ENCODE measurements around the gene OPHN1. TPM values are rescaled to one million over a fixed set of nuclear protein-coding genes. Genes with fewer than 3 reads are reported as not detected.
"Not testable (repeated sequence)": the region's sequence is repeated elsewhere in the genome, so short reads cannot be mapped to it uniquely, and the experiment has no call there.

OPHN1 gene
- total RNA-seq, 1 donor, result 6.9 TPM

GRCh38 chrX:68273887-68274286 lies 159.4 kb downstream of the OPHN1 start:
- Histone ChIP-seq H3K36me3 (ENCODE audit: insufficient read depth, low read length) (no peaks in the 10 kb centered on the region), H3K27me3 (ENCODE audit: insufficient read depth, low read length) (no peaks in the 10 kb centered on the region), H4K20me1 (ENCODE audit: insufficient read depth, low read length) (peaks cover 2% of the 10 kb centered on the region), H2AFZ (ENCODE audit: low read length) (no peak overlapping the region), H3K79me2 (ENCODE audit: insufficient read depth, low read length) (no peaks in the 10 kb centered on the region), H3K4me2 (ENCODE audit: insufficient read depth, low read length) (no peak overlapping the region), H3K4me1 (ENCODE audit: insufficient read depth, low read length) (no peaks in the 10 kb centered on the region), H3K27ac (ENCODE audit: low read depth, low read length) (no peak overlapping the region), H3K9me3 (ENCODE audit: low read depth, low read length) (no peaks in the 10 kb centered on the region), H3K4me3 (ENCODE audit: insufficient read depth, low read length) (no peak overlapping the region)
- DNase-seq (ENCODE audit: insufficient read length, low spot score, missing footprints), result no peak
- no peak for TF ChIP-seq CTCF (IDR thresholded peaks at IDR 0.05; ENCODE audit: extremely low read depth, low read depth, low read length)

- H4K20me1 ChIP-seq (ENCODE audit: insufficient read depth, low read length); H3K4me2 ChIP-seq (ENCODE audit: insufficient read depth, low read length); H3K27me3 ChIP-seq (ENCODE audit: insufficient read depth, low read length); DNase-seq (ENCODE audit: insufficient read length, low spot score, missing footprints); H3K4me1 ChIP-seq (ENCODE audit: insufficient read depth, low read length); H3K4me3 ChIP-seq (ENCODE audit: insufficient read depth, low read length); H3K36me3 ChIP-seq (ENCODE audit: insufficient read depth, low read length); H3K27ac ChIP-seq (ENCODE audit: low read depth, low read length); H3K79me2 ChIP-seq (ENCODE audit: insufficient read depth, low read length); H3K9me3 ChIP-seq (ENCODE audit: low read depth, low read length); H2AFZ ChIP-seq (ENCODE audit: low read length): not testable (repeated sequence)
These were observed 168.5 kb downstream of the OPHN1 start for GRCh38 chrX:68264793-68265192.

DNA sequence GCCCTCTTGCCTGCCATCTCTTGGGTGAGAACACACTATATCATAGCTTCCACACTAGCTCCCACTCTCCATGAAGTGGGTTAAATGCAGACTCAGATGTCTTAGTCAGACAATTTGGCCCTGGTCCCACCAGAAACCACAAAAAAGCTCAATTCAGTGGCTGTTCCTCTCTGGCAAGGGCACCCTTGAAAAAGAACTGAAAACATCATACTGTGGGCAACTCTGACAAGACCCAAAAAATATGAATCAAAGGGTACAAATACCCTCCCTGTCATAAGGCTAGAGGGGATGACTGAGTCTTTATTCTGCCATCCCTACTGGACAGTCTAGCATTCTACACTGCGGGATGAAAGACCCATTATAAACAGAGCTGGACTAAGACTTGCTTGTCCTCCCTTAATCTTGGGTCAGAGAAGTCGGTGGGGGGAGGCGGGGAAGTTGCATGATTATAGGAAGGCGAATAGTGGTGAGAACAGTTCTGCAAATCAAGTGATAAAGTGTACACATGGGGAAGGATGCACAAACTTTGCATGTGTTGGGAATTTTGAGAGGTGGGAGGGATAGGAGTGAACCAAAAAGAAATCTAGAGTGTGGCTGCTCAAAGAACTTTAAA lies 172.1 kb downstream of the OPHN1 start:
- no peaks in the 10 kb centered on the region for H3K36me3 ChIP-seq (ENCODE audit: insufficient read depth, low read length)
- no peaks in the 10 kb centered on the region for H4K20me1 ChIP-seq (ENCODE audit: insufficient read depth, low read length)
- no peak for DNase-seq (ENCODE audit: insufficient read length, low spot score, missing footprints)
- H3K4me3 ChIP-seq (ENCODE audit: insufficient read depth, low read length), result no peak overlapping the region
- H3K27me3 ChIP-seq (ENCODE audit: insufficient read depth, low read length), result no peaks in the 10 kb centered on the region
- H3K27ac ChIP-seq (ENCODE audit: low read depth, low read length), result no peak overlapping the region
- no peak for TF ChIP-seq CTCF (IDR thresholded peaks at IDR 0.05; ENCODE audit: extremely low read depth, low read depth, low read length)
- H3K4me1 ChIP-seq (ENCODE audit: insufficient read depth, low read length), result no peaks in the 10 kb centered on the region
- no peaks in the 10 kb centered on the region for H3K79me2 ChIP-seq (ENCODE audit: insufficient read depth, low read length)
- H2AFZ ChIP-seq (ENCODE audit: low read length), result no peak overlapping the region
- H3K4me2 ChIP-seq (ENCODE audit: insufficient read depth, low read length), result no peak overlapping the region
- H3K9me3 ChIP-seq (ENCODE audit: low read depth, low read length), result no peaks in the 10 kb centered on the region

DNA sequence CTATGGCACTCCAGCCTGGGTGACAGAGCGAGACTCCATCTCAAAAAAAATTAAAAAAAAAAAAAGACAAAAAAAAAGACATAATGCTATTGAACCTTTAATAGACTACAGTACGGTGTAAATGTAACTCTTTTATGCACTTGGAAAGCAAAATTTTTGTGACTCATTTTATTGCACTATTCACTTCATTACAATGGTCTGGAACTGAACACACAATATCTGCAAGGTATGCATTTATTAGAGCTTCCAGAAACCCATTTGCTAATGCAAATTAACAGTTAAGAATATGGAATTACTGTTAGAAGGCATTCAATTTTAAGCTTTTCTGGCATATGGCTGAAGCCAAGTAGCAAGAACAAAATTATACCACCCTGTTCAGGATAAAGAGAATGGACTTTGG lies 176.3 kb downstream of the OPHN1 start:
- Histone ChIP-seq H4K20me1 (ENCODE audit: insufficient read depth, low read length) (no peaks in the 10 kb centered on the region), H2AFZ (ENCODE audit: low read length) (no peak overlapping the region), H3K4me2 (ENCODE audit: insufficient read depth, low read length) (no peak overlapping the region), H3K27ac (ENCODE audit: low read depth, low read length) (no peak overlapping the region), H3K4me3 (ENCODE audit: insufficient read depth, low read length) (no peak overlapping the region), H3K79me2 (ENCODE audit: insufficient read depth, low read length) (no peaks in the 10 kb centered on the region), H3K4me1 (ENCODE audit: insufficient read depth, low read length) (no peaks in the 10 kb centered on the region), H3K36me3 (ENCODE audit: insufficient read depth, low read length) (no peaks in the 10 kb centered on the region), H3K27me3 (ENCODE audit: insufficient read depth, low read length) (peaks cover 12% of the 10 kb centered on the region), H3K9me3 (ENCODE audit: low read depth, low read length) (no peaks in the 10 kb centered on the region)
- TF ChIP-seq CTCF (IDR thresholded peaks at IDR 0.05; ENCODE audit: extremely low read depth, low read depth, low read length), result no peak
- DNase-seq (ENCODE audit: insufficient read length, low spot score, missing footprints), result no peak
